Uterus (tissue), 4 donors: Measurements from ENCODE around the gene VSTM2L. TPM values are rescaled to one million over a fixed set of nuclear protein-coding genes. Genes with fewer than 3 reads are reported as not detected.

ENCODE experiments used
- DNase-seq, 2 donors: peaks; one replicate each; pipeline ENCODE4 v3.0.0-alpha.2; 2019 to 2020
- H3K27ac ChIP-seq, 2 donors: fragments of 200-600 bp; sonication (generic); 1 replicate in 1 of 2; 2 replicates in 1 of 2; pipeline ENCODE4 v1.5.1; 2016 to 2018
- H3K27me3 ChIP-seq, 2 donors: fragments of 200-600 bp; sonication (generic); one replicate each; pipeline ENCODE4 v1.5.1; 2018 to 2019; ENCODE audit warnings: control low read depth in 1 of 2
- H3K36me3 ChIP-seq, 2 donors: fragments of 200-600 bp; sonication (generic); one replicate each; pipeline ENCODE4 v1.5.1; 2019; ENCODE audit warnings: control low read depth in 1 of 2
- H3K4me1 ChIP-seq, 2 donors: fragments of 200-600 bp; sonication (generic); one replicate each; pipeline ENCODE4 v1.5.1; 2018 to 2019; ENCODE audit warnings: control low read depth in 1 of 2
- H3K4me3 ChIP-seq, 2 donors: fragments of 200-600 bp; sonication (generic); 1 replicate in 1 of 2; 2 replicates in 1 of 2; pipeline ENCODE4 v1.5.1; 2018 to 2019; ENCODE audit warnings: mild to moderate bottlenecking in 1 of 2
- H3K9me3 ChIP-seq, 2 donors: fragments of 200-600 bp; sonication (generic); one replicate each; pipeline ENCODE4 v1.5.1; 2019; ENCODE audit warnings: control low read depth in 1 of 2
- CTCF ChIP-seq, 4 experiments: fragments of 200-600 bp in 2 of 4; fragments of 450-650 bp in 2 of 4; sonication (generic) in 2 of 4; IDR thresholded peaks; one replicate each; pipeline ENCODE4 v1.5.1; 2016 to 2019; ENCODE audit warnings: antibody characterized with exemption in 4 of 4, mild to moderate bottlenecking in 2 of 4, moderate library complexity in 1 of 4
- POLR2A ChIP-seq, 2 donors: fragments of 450-650 bp; IDR thresholded peaks; one replicate each; pipeline ENCODE4 v1.6.1; 2016; ENCODE audit warnings: antibody characterized with exemption in 2 of 2, mild to moderate bottlenecking in 1 of 2, moderate library complexity in 1 of 2
- intact Hi-C: fragments of 100-400 bp; cut with DNase I; formaldehyde crosslinking; loops from one replicate; pipeline ENCODE4 v1.15.1; 2023; ENCODE audit warnings: low total_unique reads
- total RNA-seq, 4 donors: library from RNA; depleted of rRNA in 3 of 4; stranded (reverse); fragments of >200 nt in 3 of 4; gene quantifications; one replicate each; pipeline versions ENCODE4 v1.1.0 to v1.2.4, GENCODE V29; 2014 to 2023
- donor health status: DM: yes; HTN: yes; CAD: no.

The VSTM2L gene
- total RNA-seq, 4 donors from 2014 or later: 0.29 to 5.7 (median 0.73) TPM

- Histone ChIP-seq H3K27me3 (no peaks in the 10 kb centered on the region), H3K36me3 (no peaks in the 10 kb centered on the region), H3K9me3 (no peaks in the 10 kb centered on the region), H3K27ac (no peak overlapping the region), H3K4me1 (no peaks in the 10 kb centered on the region), H3K4me3 (no peak overlapping the region)
- intact Hi-C loops: no loop called here
- no peak for DNase-seq
- TF ChIP-seq POLR2A (IDR thresholded peaks at IDR 0.05): no peak
- no peak for TF ChIP-seq CTCF (IDR thresholded peaks at IDR 0.05)
Observed at GRCh38 chr20:37876863-37877262, 26.1 kb upstream of the VSTM2L start.

- Histone ChIP-seq H3K4me3 (no peak overlapping the region), H3K9me3 (no peaks in the 10 kb centered on the region), H3K4me1 (no peaks in the 10 kb centered on the region), H3K27ac (no peak overlapping the region), H3K27me3 (no peaks in the 10 kb centered on the region), H3K36me3 (no peaks in the 10 kb centered on the region)
- no peak for DNase-seq
- intact Hi-C loops: no loop called here
- TF ChIP-seq POLR2A (IDR thresholded peaks at IDR 0.05) (no peak), CTCF (IDR thresholded peaks at IDR 0.05) (no peak)
Observed at GRCh38 chr20:37877832-37878772, 24.8 kb upstream of the VSTM2L start.

- Histone ChIP-seq H3K4me1 (no peaks in the 10 kb centered on the region), H3K36me3 (no peaks in the 10 kb centered on the region), H3K27ac (no peak overlapping the region), H3K27me3 (no peaks in the 10 kb centered on the region), H3K9me3 (no peaks in the 10 kb centered on the region), H3K4me3 (no peak overlapping the region)
- no peak for TF ChIP-seq CTCF (IDR thresholded peaks at IDR 0.05)
- intact Hi-C loops: no loop called here
- DNase-seq: no peak
Observed at GRCh38 chr20:37878835-37879599, 23.9 kb upstream of the VSTM2L start.

GRCh38 chr20:37879843-37880242, 23.1 kb upstream of the VSTM2L start:
- Histone ChIP-seq H3K36me3 (no peaks in the 10 kb centered on the region), H3K27me3 (no peaks in the 10 kb centered on the region), H3K9me3 (no peaks in the 10 kb centered on the region), H3K27ac (no peak overlapping the region), H3K4me3 (no peak overlapping the region), H3K4me1 (no peaks in the 10 kb centered on the region)
- no peak for DNase-seq
- TF ChIP-seq POLR2A (IDR thresholded peaks at IDR 0.05): no peak
- TF ChIP-seq CTCF (IDR thresholded peaks at IDR 0.05): no peak
- intact Hi-C loops: no loop called here
